Measurements from ENCODE around the gene NXPE3. TPM values are rescaled to one million over a fixed set of nuclear protein-coding genes. Genes with fewer than 3 reads are reported as not detected.

NXPE3 gene
- total and polyA plus RNA-seq, 2 experiments from 2014 or later: 5.4 to 12.6 TPM

DNA sequence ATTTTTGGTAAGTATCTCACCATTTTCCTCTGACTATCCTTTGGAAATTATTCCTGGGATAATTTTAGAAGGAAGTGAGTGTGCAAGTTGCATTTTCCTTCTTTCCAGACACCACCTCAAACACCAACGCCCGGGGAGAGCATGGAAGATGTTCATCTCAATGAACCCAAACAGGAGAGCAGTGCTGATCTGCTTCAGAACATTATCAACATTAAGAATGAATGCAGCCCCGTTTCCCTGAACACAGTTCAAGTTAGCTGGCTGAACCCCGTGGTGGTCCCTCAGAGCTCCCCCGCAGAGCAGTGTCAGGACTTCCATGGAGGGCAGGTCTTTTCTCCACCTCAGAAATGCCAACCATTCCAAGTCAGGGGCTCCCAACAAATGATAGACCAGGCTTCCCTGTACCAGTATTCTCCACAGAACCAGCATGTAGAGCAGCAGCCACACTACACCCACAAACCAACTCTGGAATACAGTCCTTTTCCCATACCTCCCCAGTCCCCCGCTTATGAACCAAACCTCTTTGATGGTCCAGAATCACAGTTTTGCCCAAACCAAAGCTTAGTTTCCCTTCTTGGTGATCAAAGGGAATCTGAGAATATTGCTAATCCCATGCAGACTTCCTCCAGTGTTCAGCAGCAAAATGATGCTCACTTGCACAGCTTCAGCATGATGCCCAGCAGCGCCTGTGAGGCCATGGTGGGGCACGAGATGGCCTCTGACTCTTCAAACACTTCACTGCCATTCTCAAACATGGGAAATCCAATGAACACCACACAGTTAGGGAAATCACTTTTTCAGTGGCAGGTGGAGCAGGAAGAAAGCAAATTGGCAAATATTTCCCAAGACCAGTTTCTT, 74.2 kb downstream of the NXPE3 start:
- H3K9ac ChIP-seq: no peak overlapping the region
- 79 to 83% methylated on average over 8 of the region's 8 CpGs for WGBS, 2 experiments (ENCODE audit: low coverage in 1 of 2, low lambda C conversion rate in 2 of 2, missing lambda C conversion rate in 2 of 2)

DNA sequence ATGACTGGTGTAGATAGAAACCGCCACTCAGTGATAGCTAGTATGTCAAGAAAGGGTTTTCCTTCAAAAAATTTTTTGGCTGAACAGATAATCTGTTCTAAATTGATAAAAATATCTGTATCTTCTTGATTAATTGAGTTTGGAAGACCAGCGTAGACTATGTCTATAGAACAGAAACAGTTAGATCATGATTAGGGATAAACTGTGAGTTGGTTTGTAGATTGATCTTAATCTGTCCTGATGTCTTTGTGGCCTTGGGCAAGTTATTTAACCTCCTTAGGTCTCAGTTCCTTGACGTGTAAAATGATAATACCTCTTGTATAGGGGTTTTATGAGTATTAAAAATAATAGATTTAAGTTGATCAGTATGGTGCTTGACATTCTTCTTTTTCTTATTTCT, 75.0 kb downstream of the NXPE3 start:
- H3K36me3 ChIP-seq (ENCODE audit: low read depth): peaks cover 72% of the 10 kb centered on the region
- TF ChIP-seq EZH2 (IDR thresholded peaks at IDR 0.05; ENCODE audit: insufficient read depth, poor library complexity, severe bottlenecking): no peak
- TF ChIP-seq EZH2phosphoT487 (IDR thresholded peaks at IDR 0.05; ENCODE audit: insufficient read depth, low read depth): no peak
- H3K4me1 ChIP-seq (ENCODE audit: insufficient read depth): peaks cover 23% of the 10 kb centered on the region; the same call in 1 of the 2 replicates
- WGBS, 2 experiments (ENCODE audit: low coverage in 1 of 2, low lambda C conversion rate in 2 of 2, missing lambda C conversion rate in 2 of 2): 71 to 76% methylated on average over 3 of the region's 3 CpGs
- no peaks in the 10 kb centered on the region for H3K27me3 ChIP-seq (replicated peaks; ENCODE audit: insufficient read depth)
- peaks cover 70% of the 10 kb centered on the region for H3F3A ChIP-seq (ENCODE audit: insufficient read depth)
- H3K27ac ChIP-seq: no peak overlapping the region
- no peaks in the 10 kb centered on the region for H3K9me3 ChIP-seq (ENCODE audit: low read depth)
- H3K9me2 ChIP-seq (ENCODE audit: insufficient read depth): no peaks in the 10 kb centered on the region
- H3K4me2 ChIP-seq (ENCODE audit: unreplicated experiment): no peak overlapping the region
- H2AFZ ChIP-seq: no peak overlapping the region
- no peak overlapping the region for H3K4me3 ChIP-seq
- H3K9ac ChIP-seq: no peak overlapping the region
- in situ Hi-C loops (cut with MboI): no loop called here
- H4K20me1 ChIP-seq (ENCODE audit: insufficient read depth): peaks cover 15% of the 10 kb centered on the region
- peaks cover 80% of the 10 kb centered on the region for H3K79me2 ChIP-seq (ENCODE audit: insufficient read depth)
- no peak for DNase-seq

More for the DNA sequence above, 74.2 kb downstream of the NXPE3 start:
- Histone ChIP-seq H3F3A (ENCODE audit: insufficient read depth) (peaks cover 68% of the 10 kb centered on the region), H3K9me3 (ENCODE audit: low read depth) (no peaks in the 10 kb centered on the region), H2AFZ (no peak overlapping the region), H3K4me3 (peak overlapping the region; percentile 93; the same call in 1 of the 2 replicates), H3K4me2 (ENCODE audit: unreplicated experiment) (no peak overlapping the region), H3K27ac (no peak overlapping the region), H4K20me1 (ENCODE audit: insufficient read depth) (peaks cover 13% of the 10 kb centered on the region; the same call in 1 of the 2 replicates), H3K4me1 (ENCODE audit: insufficient read depth) (peaks cover 29% of the 10 kb centered on the region), H3K36me3 (ENCODE audit: low read depth) (peaks cover 64% of the 10 kb centered on the region), H3K9me2 (ENCODE audit: insufficient read depth) (no peaks in the 10 kb centered on the region), H3K27me3 (replicated peaks; ENCODE audit: insufficient read depth) (no peaks in the 10 kb centered on the region), H3K79me2 (ENCODE audit: insufficient read depth) (peaks cover 75% of the 10 kb centered on the region)
- in situ Hi-C loops (cut with MboI): no loop called here
- DNase-seq: no peak
- no peak for TF ChIP-seq EZH2phosphoT487 (IDR thresholded peaks at IDR 0.05; ENCODE audit: insufficient read depth, low read depth)
- TF ChIP-seq EZH2 (IDR thresholded peaks at IDR 0.05; ENCODE audit: insufficient read depth, poor library complexity, severe bottlenecking): no peak

DNA sequence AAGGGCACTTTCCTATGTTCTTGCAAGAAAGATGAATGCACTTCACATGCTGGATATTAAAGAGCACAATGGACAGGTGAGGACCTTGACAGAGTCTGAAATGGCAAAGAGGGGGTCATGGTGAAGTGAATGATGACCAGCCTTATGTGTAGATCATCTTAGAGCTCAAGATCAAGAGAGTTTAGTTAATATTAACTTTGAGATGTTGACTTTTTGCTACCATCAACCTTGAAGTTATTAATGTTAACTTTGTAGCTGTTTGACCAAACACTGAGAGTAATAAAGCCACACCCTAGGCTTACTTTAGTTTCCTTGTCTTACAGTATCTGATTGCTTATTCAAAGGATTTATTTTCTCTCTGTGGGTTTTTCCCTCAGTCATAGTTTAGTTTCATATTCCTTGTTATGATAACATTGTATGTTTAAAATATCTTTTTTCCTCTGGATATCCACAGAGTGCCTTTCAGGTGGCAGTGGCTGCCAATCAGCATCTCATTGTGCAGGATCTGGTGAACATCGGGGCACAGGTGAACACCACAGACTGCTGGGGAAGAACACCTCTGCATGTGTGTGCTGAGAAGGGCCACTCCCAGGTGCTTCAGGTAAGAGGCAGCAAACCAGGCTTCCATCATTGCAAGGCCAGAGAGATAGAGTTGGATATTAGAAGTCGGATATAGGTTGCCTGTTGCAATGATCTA, 75.7 kb downstream of the NXPE3 start:
- 94 to 98% methylated on average over 2 of the region's 2 CpGs for WGBS, 2 experiments (ENCODE audit: low coverage in 1 of 2, low lambda C conversion rate in 2 of 2, missing lambda C conversion rate in 2 of 2)
- Histone ChIP-seq H3K27me3 (replicated peaks; ENCODE audit: insufficient read depth) (no peaks in the 10 kb centered on the region), H3K27ac (no peak overlapping the region), H3K79me2 (ENCODE audit: insufficient read depth) (peaks cover 76% of the 10 kb centered on the region), H3K4me3 (no peak overlapping the region), H3K9ac (no peak overlapping the region), H2AFZ (no peak overlapping the region), H3F3A (ENCODE audit: insufficient read depth) (peaks cover 78% of the 10 kb centered on the region), H3K9me3 (ENCODE audit: low read depth) (no peaks in the 10 kb centered on the region), H4K20me1 (ENCODE audit: insufficient read depth) (peaks cover 15% of the 10 kb centered on the region), H3K36me3 (ENCODE audit: low read depth) (peaks cover 80% of the 10 kb centered on the region), H3K9me2 (ENCODE audit: insufficient read depth) (no peaks in the 10 kb centered on the region), H3K4me2 (ENCODE audit: unreplicated experiment) (no peak overlapping the region), H3K4me1 (ENCODE audit: insufficient read depth) (peaks cover 23% of the 10 kb centered on the region; the same call in 1 of the 2 replicates)
- no peak for DNase-seq
- no peak for TF ChIP-seq EZH2 (IDR thresholded peaks at IDR 0.05; ENCODE audit: insufficient read depth, poor library complexity, severe bottlenecking)
- no peak for TF ChIP-seq EZH2phosphoT487 (IDR thresholded peaks at IDR 0.05; ENCODE audit: insufficient read depth, low read depth)
- in situ Hi-C loops (cut with MboI): no loop called here

GRCh38 chr3:101857301-101857741, 78.3 kb downstream of the NXPE3 start:
- H3K4me3 ChIP-seq: no peak overlapping the region
- peaks cover 99% of the 10 kb centered on the region for H3K36me3 ChIP-seq (ENCODE audit: low read depth)
- no peak overlapping the region for H3K27ac ChIP-seq

More at GRCh38 chr3:101857301-101857741, 78.3 kb downstream of the NXPE3 start:
- no peak for TF ChIP-seq EZH2phosphoT487 (IDR thresholded peaks at IDR 0.05; ENCODE audit: insufficient read depth, low read depth)
- no peak for TF ChIP-seq EZH2 (IDR thresholded peaks at IDR 0.05; ENCODE audit: insufficient read depth, poor library complexity, severe bottlenecking)
- no peaks in the 10 kb centered on the region for H3K9me2 ChIP-seq (ENCODE audit: insufficient read depth)
- H3F3A ChIP-seq (ENCODE audit: insufficient read depth): peaks cover 93% of the 10 kb centered on the region
- no peaks in the 10 kb centered on the region for H3K9me3 ChIP-seq (ENCODE audit: low read depth)
- no peaks in the 10 kb centered on the region for H3K27me3 ChIP-seq (replicated peaks; ENCODE audit: insufficient read depth)
- DNase-seq: no peak
- H4K20me1 ChIP-seq (ENCODE audit: insufficient read depth): peaks cover 3% of the 10 kb centered on the region
- in situ Hi-C loops (cut with MboI): no loop called here
- H3K79me2 ChIP-seq (ENCODE audit: insufficient read depth): peaks cover 51% of the 10 kb centered on the region
- no peak overlapping the region for H3K4me2 ChIP-seq (ENCODE audit: unreplicated experiment)
- peaks cover 16% of the 10 kb centered on the region; the same call in 1 of the 2 replicates for H3K4me1 ChIP-seq (ENCODE audit: insufficient read depth)
- H2AFZ ChIP-seq: no peak overlapping the region
- 80 to 81% methylated on average over 8 of the region's 8 CpGs for WGBS, 2 experiments (ENCODE audit: low coverage in 1 of 2, low lambda C conversion rate in 2 of 2, missing lambda C conversion rate in 2 of 2)
- H3K9ac ChIP-seq: no peak overlapping the region

All from GM23248 (cell line).